Measurements from ENCODE around the gene ZFR2.
A peak's percentile ranks its signal among the peaks of the same experiment; 100 is the strongest.

ZFR2 gene

DNA sequence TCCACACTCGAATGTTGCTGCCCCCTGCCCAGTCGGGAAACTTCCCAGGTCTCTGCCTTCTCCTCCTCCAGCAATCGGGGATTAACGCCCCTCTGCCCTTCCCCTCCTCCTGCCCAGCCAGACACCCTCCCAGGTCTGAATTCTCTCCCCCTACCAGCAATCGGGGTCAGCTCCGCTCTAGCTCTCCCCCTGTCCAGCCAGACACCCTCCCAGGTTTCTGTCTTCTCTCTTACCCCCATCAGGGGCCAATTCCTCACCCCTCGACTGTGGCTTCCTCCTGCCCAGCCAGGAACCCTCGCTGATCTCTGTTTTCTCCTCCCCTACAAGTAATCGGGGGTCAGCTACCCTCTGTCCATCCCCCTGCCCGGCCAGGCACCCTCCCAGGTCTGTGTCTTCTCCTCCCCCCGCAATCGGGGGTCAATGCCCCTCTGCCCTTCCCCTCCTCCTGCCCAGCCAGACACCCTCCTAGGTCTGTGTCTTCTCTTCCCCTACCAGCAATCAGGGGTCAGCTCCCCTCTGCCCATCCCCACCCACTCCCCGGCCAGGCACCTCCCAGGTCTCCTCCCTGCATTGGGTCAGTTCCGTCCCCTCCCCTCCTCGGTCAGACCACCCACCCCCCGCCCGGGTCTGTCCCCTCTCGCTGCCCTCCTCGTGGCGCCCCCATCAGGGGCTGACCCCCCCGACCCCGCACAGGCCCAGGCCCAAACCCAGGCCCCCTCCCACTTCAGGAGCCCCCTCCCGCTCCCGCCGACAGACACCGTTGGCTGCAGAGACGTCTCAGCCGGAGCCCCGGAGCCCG lies 668 bp downstream of the ZFR2 start:
- no peak for DNase-seq

DNA sequence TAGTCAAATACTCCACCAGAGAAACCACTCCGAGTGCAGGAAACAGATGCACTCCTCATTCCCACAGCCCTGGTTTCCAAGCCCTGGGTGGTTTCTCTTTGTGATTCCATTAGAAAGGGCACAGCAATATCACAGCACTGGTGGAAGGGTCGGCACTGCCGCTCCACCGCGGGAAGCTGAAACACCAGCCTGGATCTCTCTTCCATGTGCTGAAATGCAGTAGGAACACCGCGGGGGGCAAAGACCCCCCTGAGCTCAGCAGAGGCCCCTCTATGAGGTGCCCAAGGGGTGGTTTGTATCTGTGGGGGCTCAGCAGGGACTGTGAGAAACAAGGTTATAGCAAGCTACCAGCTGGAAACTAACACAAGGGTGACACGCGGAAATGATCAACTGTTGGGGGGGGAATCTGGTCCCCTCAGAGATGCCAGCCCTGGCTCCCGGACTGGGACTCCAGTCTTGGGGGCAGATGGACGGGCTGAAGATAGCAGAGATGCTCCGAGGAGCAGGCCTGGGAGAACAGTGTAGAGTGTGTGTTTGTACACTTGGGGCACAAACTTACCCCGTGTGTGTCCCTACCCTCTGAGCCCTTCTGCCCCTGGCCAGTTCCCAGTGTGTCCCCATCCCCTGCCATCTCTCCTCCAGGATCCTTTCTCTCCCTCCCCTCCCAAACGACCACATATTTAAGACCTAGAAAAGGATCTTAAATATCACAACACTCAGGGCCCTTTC lies 1.8 kb downstream of the ZFR2 start:
- DNase-seq = no peak

DNA sequence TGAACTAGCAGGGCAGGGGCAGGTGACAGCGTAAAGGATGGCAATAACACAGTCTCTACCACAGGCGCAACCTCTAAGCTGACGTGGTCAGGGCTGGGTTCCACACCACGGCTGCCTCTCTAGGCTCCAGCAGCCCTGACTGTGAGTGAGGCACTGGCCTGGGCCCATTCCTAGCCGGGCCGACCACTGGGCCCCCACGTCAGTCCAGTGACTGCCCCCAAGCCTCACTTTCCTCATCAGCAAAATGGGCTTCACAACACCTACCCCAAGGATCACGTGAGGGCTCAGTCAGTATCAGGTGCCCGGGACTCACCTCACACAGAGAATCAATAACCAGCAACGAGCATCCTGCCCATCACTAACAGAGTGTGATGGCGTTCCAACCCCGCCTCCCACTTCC lies 5.2 kb downstream of the ZFR2 start:
- DNase-seq = no peak

GRCh38 chr19:3862826-3863500 lies 5.9 kb downstream of the ZFR2 start:
- no peak for DNase-seq

GRCh38 chr19:3860499-3860898 lies 8.3 kb downstream of the ZFR2 start:
- no peak for DNase-seq

DNA sequence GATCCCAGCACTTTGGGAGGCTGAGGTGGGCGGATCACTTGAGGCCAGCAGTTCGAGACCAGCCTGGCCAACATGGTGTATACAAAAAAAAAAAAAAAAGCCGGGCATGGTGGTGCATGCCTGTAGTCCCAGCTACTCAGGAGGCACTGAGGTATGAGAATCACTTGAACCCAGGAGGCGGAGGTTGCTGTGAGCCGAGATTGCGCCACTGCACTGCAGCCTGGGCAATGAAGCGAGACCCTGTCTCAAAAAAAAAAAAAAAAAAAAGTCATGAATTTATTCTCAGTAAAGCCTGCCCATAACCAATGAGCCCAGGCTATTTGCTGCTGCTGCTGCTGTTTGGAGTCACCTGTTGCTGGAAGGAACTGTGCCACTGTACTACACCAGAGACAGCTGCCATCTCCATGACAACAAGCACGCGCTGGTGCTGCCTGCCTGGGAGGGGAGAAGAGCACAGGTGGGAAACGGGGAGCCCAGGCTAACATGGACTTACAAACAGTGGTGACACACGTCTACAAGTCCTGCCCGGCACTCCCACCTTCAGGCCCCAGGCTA lies 11.3 kb downstream of the ZFR2 start:
- DNase-seq = peak; percentile 89

- DNase-seq = peak; percentile 88
These were observed 13.5 kb downstream of the ZFR2 start for GRCh38 chr19:3855320-3855719.

DNA sequence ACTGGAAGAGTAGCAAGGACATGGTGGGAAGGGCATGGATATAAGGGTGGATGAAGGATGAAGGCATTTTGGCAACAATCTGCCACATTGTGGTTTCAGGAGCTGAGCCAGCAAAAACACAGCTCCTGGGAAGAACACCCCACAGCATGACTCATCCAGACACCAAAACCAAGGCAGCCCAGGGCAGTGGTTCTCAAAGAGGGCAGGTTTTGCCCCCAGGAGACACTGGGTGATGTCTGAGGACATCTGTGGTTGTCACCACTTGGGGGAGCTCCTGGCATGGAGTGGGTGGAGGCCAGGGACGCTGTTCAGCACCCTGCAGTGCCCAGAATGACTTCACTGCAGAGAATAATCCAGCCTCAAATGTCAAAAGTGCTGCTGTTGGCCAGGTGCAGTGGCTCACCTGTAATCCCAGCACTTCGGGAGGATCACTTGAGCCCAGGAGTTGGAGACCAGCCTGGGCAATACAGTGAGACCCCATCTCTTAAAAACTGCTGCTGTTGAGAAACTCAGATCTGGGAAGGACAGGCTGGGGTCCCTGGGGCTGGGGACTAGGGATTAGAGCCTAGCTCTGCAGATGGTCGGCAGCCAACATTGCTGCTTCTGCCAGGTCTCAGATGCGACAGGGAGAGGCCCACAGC lies 16.1 kb downstream of the ZFR2 start:
- peak; percentile 76 for DNase-seq

DNA sequence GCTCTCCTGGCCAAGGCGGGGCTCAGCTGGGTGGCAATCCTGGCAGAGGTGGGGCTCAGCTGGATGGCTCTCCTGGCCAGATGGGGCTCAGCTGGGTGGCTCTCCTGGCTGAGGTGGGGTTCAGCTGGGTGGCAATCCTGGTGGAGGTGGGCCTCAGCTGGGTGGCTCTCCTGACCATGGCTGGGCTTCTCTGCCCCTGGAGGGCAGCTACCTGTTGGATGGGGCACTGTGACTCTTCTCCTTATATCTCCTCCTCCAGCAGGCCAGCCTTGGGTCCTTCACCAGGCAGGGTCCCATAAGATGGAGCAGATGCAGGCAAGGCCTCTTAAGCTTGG lies 16.7 kb downstream of the ZFR2 start:
- no peak for DNase-seq

- no peak for DNase-seq
These were observed 17.3 kb downstream of the ZFR2 start for GRCh38 chr19:3851254-3852176.

GRCh38 chr19:3850320-3850972 lies 18.4 kb downstream of the ZFR2 start:
- DNase-seq = no peak

- no peak for DNase-seq
These were observed 19.1 kb downstream of the ZFR2 start for GRCh38 chr19:3849787-3850186.

GRCh38 chr19:3849092-3849491 lies 19.7 kb downstream of the ZFR2 start:
- peak; percentile 72 for DNase-seq

GRCh38 chr19:3844596-3844995 lies 24.2 kb downstream of the ZFR2 start:
- no peak for DNase-seq

- DNase-seq = no peak
These were observed 25.9 kb downstream of the ZFR2 start for GRCh38 chr19:3842948-3843347.

DNA sequence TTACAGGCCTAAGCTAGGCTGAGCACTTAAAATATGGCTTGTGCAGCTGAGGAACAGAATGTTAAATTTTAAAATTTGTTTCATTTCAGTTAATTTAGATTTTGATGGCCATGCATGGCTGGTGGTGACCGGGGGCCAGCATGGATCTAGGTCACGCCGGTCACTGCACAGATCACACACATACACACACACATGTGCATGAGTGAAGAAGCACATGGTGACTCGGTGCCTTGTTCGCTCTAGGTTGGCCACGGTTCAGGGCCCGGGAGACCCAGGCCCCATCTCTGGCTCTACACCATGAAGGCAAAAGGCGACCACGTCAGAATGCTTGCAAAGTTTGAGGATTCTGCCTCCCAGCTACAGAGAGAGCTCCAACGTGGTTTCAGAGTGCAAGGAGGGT lies 28.0 kb downstream of the ZFR2 start:
- no peak for DNase-seq

- DNase-seq = no peak
These were observed 28.9 kb downstream of the ZFR2 start for GRCh38 chr19:3839941-3840340.

DNA sequence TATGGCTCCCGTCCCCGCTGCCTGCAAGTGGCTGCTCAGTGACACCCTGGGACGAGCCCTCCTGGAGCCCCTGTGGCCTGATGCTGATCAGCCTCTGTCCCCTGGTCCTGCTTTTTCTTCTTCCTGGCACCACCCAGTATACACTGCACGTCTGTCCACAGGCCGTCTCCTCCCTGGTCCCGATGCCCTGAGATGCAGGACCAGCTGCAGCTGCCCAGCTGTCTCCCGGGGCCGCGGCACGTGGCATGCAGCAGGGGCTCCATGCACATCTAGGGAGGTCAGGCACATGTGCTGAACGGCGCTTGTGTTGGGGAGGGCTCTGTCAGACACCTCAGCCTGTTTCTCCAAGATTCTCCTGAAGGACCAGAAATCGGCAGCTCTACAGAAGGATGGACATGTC lies 30.2 kb downstream of the ZFR2 start:
- DNase-seq = no peak

DNA sequence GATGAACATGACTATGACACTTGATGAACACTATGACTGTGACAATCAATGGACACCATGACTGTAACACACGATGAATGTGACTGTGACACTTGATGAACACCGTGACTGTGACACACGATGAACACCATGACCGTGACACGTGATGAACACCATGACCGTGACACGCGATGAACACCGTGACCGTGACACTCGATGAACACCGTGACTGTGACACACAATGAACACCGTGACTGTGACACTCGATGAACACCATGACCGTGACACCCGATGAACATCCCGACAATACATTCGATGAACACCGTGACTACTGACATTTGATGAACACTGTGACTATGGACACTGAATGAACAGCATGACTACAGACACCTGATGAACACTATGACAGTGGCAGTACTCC lies 30.9 kb downstream of the ZFR2 start:
- DNase-seq = no peak

DNA sequence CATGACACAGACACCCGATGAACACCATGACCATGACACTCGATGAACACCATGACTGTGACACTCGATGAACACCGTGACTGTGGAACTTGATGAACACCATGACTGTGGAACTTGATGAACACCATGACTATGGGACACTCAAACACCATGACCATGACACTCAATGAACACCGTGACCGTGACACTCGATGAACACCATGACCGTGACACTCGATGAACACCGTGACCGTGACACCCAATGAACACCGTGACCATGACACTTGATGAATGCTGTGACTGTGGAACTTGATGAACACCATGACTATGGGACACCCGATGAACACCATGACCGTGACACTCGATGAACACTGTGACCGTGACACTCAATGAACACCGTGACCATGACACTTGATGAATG lies 31.5 kb downstream of the ZFR2 start:
- DNase-seq = no peak

- no peak for DNase-seq
These were observed 32.0 kb downstream of the ZFR2 start for GRCh38 chr19:3836887-3837286.

GRCh38 chr19:3835055-3835435 lies 33.8 kb downstream of the ZFR2 start:
- no peak for DNase-seq
